Left kidney (tissue), 2 donors: ENCODE measurements around the gene FOXK2. TPM values are rescaled to one million over a fixed set of nuclear protein-coding genes. Genes with fewer than 3 reads are reported as not detected.
"Not testable (repeated sequence)": the region's sequence is repeated elsewhere in the genome, so short reads cannot be mapped to it uniquely, and the experiment has no call there.

ENCODE experiments used
- DNase-seq: peaks from one replicate; pipeline ENCODE4 v3.0.0-alpha.2; 2013
- polyA plus RNA-seq: library from polyadenylated mRNA; unstranded; fragments of 120-200 nt; gene quantifications from one replicate; pipeline ENCODE4 v1.2.1, GENCODE V29; 2013; ENCODE audit not compliant: insufficient read length

Gene FOXK2
- polyA plus RNA-seq, 1 donor: 38.3 TPM

- DNase-seq: no peak
Measured at GRCh38 chr17:82563318-82563717, 43.8 kb downstream of the FOXK2 start.

DNA sequence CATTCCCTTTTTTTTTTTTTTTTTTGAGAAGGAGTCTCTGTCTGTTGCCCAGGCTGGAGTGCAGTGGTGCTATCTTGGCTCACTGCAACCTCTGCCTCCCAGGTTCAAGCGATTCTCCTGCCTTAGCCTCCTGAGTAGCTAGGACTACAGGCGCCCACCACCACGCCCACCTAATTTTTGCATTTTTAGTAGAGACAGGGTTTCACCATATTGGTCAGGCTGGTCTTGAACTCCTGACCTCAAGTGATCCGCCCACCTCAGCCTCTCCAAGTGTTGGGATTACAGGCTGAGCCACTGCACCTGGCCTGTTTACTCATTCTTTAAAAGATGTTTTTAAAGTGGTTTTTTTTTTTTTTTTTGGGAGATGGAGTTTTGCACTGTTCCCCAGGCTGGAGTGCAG, 44.2 kb downstream of the FOXK2 start:
- DNase-seq: not testable (repeated sequence)

DNA sequence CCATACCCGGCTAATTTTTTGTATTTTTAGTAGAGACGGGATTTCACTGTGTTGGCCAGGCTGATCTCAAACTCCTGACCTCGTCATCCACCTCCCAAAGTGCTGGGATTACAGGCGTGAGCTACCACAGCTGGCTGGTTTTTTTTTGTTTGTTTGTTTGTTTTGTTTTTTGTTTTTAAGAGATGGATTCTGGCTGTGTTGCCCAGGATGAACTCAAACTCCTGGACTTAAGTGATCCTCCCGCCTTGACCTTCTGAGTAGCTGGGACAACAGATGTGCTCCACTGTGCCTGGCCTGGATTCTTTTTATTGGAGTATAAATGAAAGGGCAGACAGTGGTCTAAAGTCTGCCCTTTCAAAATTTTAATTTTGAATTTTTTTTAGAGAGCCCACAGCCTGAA, 44.7 kb downstream of the FOXK2 start:
- no peak for DNase-seq

GRCh38 chr17:82565551-82565950, 46.0 kb downstream of the FOXK2 start:
- DNase-seq: no peak

DNA sequence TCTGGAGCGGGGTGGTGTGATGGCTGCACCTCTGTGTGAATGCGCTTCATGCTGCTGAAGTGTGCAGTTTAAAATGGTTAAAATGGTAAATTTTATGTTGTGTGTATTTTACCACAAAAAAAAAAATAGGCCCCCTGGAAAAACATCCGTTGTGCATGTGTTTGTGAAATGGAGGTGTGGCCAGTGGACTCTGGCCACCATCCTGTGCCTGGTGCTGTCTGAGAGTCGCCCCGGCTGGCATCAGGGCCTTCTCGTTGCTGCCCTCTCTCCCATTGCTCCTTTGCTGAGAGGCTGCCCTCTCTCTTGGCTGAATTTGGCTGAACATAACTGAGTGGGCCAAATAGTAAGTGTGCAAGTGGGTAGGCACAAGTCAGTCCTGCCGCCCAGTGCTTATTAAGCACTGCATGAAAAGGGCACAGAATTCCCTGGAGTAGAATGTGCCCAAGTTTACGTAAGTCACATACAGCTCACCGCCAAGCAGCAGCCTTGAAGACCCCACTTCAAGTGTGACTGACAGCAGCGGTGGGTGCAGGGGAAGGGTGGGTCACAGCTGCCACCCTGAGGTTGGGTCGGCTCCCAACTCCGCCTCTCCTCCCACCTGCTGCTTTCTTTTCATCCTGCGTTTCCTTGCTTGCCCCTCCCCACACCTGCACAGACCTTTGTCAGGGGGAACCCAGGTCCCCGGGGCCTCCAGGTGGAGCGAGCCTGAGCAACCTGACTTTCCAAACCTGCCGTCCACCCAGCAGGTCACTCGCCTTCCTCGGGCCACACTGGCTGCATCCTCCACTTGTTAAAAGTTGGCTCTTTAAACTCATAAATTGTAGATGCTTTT, 46.8 kb downstream of the FOXK2 start:
- no peak for DNase-seq

DNA sequence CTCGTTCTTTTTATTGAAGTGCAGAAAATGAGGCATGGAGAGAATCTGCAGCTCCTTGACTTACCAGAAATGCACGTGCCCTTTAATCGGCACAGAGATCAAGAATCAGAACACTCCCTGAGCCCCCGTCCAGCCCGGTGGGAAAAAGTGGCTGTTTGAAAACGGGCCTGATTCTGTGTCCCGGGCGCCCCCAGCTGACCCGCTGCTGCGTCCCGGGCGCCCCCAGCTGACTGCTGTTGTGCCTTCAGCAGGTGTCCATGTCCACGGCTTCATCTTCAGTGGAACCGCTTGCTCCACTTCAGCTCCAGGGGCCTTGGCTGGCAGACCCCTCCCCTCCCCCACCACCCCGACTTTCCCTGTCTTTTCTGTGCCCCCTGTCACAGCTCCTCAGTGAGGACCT, 47.8 kb downstream of the FOXK2 start:
- no peak for DNase-seq

DNA sequence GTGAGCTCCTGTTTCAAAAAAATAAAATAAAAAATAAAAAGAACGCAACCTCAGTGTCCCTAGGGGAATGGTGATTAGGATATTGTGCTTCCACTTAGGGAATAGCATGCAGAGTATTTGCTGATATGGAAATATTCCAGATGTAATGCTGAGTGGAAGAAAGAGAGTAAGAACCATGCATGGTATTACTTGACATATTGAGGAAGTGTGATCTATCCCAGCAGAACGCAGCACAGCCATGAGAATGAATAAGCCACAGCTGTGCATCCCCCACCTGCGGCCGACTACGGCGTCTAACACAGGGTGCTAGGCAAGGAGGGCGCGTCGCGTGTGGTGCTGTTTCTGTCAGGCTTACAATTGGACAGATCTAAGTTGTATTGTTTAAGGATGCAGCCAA, 49.5 kb downstream of the FOXK2 start:
- DNase-seq: no peak

- no peak for DNase-seq
Measured at GRCh38 chr17:82569621-82570020, 50.1 kb downstream of the FOXK2 start.

- DNase-seq: no peak
Measured at GRCh38 chr17:82570277-82570676, 50.7 kb downstream of the FOXK2 start.

GRCh38 chr17:82571855-82572254, 52.3 kb downstream of the FOXK2 start:
- DNase-seq: no peak

DNA sequence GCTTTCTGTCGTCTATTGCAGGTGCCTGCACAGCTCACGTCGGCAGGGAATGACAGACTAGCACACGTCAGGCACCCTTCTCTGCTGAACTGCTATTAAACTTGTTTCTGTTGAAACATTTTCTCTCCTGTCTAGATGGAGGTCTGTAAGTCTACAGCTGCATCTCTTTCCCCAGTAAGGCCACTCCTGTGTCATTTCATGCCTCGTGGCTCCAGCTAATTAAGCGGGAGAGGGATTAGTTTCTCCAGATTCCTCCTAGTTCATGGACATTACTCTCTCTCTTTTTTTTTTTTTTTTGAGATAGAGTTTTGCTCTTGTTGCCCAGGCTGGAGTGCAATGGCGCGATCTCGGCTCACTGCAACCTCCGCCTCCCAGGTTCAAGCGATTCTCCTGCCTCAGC, 54.5 kb downstream of the FOXK2 start:
- DNase-seq: no peak

DNA sequence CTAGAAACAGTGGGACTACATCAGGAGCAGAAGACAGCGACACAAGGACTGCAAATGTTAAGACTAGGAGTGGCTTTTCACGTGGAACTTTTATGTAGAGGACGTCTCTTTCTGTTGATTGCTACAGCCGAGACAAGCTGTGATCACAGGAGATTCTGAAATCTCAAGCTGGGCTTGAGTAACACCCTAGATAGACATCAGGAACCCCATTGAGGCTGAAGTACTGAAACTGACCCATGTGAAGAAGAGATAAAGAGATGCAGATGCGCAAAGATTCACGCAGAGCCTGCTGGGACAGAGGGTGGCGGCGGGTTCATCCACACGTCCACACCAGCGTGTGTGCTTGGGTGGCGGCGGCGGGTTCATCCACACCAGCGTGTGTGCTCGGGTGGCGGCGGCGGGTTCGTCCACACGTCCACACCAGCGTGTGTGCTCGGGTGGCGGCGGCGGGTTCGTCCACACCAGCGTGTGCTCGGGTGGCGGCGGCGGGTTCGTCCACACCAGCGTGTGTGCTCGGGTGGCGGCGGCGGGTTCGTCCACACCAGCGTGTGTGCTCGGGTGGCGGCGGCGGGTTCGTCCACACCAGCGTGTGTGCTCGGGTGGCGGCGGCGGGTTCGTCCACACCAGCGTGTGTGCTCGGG, 56.2 kb downstream of the FOXK2 start:
- not testable (repeated sequence) for DNase-seq

- DNase-seq: no peak
Measured at GRCh38 chr17:82577300-82577699, 57.8 kb downstream of the FOXK2 start.

DNA sequence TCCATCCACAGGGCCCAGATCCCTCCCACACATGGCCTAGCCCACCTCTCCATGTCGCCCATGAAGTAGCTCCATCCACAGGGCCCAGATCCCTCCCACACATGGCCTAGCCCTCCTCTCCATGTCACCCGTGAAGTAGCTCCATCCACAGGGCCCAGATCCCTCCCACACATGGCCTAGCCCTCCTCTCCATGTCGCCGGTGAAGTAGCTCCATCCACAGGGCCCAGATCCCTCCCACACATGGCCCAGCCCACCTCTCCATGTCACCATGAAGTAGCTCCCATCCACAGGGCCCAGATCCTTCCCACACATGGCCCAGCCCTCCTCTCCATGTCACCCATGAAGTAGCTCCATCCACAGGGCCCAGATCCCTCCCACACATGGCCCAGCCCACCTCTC, 60.4 kb downstream of the FOXK2 start:
- DNase-seq: not testable (repeated sequence)

GRCh38 chr17:82582213-82582612, 62.7 kb downstream of the FOXK2 start:
- DNase-seq: no peak

GRCh38 chr17:82582709-82583108, 63.2 kb downstream of the FOXK2 start:
- no peak for DNase-seq

DNA sequence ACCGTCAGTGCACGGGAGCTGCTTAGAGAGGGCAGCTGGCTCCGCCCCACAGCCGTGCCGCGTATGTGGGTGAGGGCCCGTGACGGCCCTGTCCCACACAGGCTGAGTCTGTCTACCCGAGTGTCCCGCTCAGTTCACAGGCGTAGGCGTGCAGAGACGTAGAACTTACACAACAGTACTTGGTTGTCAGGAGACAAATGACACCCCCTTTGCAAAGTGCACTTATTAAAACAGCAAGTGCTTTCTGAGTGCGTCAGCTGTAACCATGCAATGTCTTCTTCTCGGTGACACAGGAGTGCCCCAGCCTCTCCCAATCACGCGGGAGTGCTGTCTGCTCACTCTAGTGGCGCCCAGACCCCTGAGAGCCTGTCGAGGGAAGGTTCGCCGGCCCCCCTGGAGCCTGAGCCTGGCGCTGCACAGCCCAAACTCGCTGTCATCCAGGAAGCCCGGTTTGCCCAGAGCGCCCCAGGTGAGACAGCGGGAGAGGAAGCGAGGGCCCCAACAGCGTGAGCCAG, 64.2 kb downstream of the FOXK2 start:
- no peak for DNase-seq

- not testable (repeated sequence) for DNase-seq
Measured at GRCh38 chr17:82585935-82586575, 66.5 kb downstream of the FOXK2 start.

GRCh38 chr17:82586576-82587233, 67.2 kb downstream of the FOXK2 start:
- DNase-seq: no peak

GRCh38 chr17:82587234-82588086, 67.9 kb downstream of the FOXK2 start:
- DNase-seq: no peak
